MCF 10A (cell line): ENCODE measurements around the gene GGT6. TPM values are rescaled to one million over a fixed set of nuclear protein-coding genes. Genes with fewer than 3 reads are reported as not detected.

Experiments used
- BruUV-seq: library from RNA; stranded (reverse); fragments of 400-500 nt; replicated peaks from 2 replicates; lab custom pipeline; 2021; lab: Mats Ljungman, UMichigan
- CTCF ChIA-PET: fragments of 300-600 bp; sonication (Branson Sonifier 250); formaldehyde crosslinking; extraction: SDS; loops from one replicate; lab custom pipeline; 2021; ENCODE audit warnings: antibody characterized with exemption, inconsistent platforms; lab: Yijun Ruan, JAX
- POLR2A ChIA-PET: fragments of 300-600, 350-650 bp; sonication (Branson Sonifier 250); formaldehyde crosslinking; extraction: SDS; loops from one replicate; lab custom pipeline; 2020; ENCODE audit warnings: antibody characterized with exemption, inconsistent platforms; lab: Yijun Ruan, JAX
- DNase-seq: peaks from one replicate; pipeline ENCODE4 v3.0.0-alpha.2; 2018; ENCODE audit not compliant: unreplicated experiment
- H3K27ac Mint-ChIP-seq: one replicate; pipeline ENCODE4 v1.8.0; 2022; ENCODE audit warnings: mild to moderate bottlenecking, low read depth, mixed read lengths; ENCODE audit not compliant: unreplicated experiment
- H3K27me3 Mint-ChIP-seq: one replicate; pipeline ENCODE4 v1.8.0; 2022; ENCODE audit warnings: mixed read lengths; ENCODE audit not compliant: insufficient read depth, unreplicated experiment
- H3K36me3 Mint-ChIP-seq: one replicate; pipeline ENCODE4 v1.8.0; 2022; ENCODE audit warnings: mild to moderate bottlenecking, moderate library complexity, mixed read lengths; ENCODE audit not compliant: insufficient read depth, unreplicated experiment
- H3K4me1 Mint-ChIP-seq: one replicate; pipeline ENCODE4 v1.8.0; 2022; ENCODE audit warnings: mixed read lengths; ENCODE audit not compliant: insufficient read depth, unreplicated experiment
- H3K4me3 Mint-ChIP-seq: one replicate; pipeline ENCODE4 v1.8.0; 2022; ENCODE audit warnings: mild to moderate bottlenecking, moderate library complexity, mixed read lengths; ENCODE audit not compliant: unreplicated experiment
- H3K9me3 Mint-ChIP-seq: one replicate; pipeline ENCODE4 v1.8.0; 2022; ENCODE audit warnings: mixed read lengths; ENCODE audit not compliant: unreplicated experiment
- intact Hi-C: fragments of 100-400 bp; cut with micrococcal nuclease; formaldehyde crosslinking; loops from 2 replicates; pipeline ENCODE4 v1.14.1; 2022
- total RNA-seq: library from RNA; stranded (reverse); gene quantifications from 2 replicates; pipeline ENCODE4 v1.2.3, GENCODE V29; 2022
- TF ChIP-seq, protein P1 (sequence below): fragments of 200-600 bp; IDR thresholded peaks from one replicate; pipeline ENCODE4 v1.8.0; 2022; ENCODE audit warnings: antibody characterized with exemption, mild to moderate bottlenecking; ENCODE audit not compliant: unreplicated experiment

The GGT6 gene
- total RNA-seq, 1 experiment from 2014 or later, result not detected

GRCh38 chr17:4550534-4551039, 9.8 kb downstream of the GGT6 start:
- Mint-ChIP-seq H3K36me3 (peaks cover 84% of the 10 kb centered on the region), H3K4me3 (no peak overlapping the region), H3K27ac (no peak overlapping the region), H3K9me3 (no peaks in the 10 kb centered on the region), H3K4me1 (peaks cover under 1% of the 10 kb centered on the region), H3K27me3 (no peaks in the 10 kb centered on the region)
- TF ChIP-seq, protein P1, sequence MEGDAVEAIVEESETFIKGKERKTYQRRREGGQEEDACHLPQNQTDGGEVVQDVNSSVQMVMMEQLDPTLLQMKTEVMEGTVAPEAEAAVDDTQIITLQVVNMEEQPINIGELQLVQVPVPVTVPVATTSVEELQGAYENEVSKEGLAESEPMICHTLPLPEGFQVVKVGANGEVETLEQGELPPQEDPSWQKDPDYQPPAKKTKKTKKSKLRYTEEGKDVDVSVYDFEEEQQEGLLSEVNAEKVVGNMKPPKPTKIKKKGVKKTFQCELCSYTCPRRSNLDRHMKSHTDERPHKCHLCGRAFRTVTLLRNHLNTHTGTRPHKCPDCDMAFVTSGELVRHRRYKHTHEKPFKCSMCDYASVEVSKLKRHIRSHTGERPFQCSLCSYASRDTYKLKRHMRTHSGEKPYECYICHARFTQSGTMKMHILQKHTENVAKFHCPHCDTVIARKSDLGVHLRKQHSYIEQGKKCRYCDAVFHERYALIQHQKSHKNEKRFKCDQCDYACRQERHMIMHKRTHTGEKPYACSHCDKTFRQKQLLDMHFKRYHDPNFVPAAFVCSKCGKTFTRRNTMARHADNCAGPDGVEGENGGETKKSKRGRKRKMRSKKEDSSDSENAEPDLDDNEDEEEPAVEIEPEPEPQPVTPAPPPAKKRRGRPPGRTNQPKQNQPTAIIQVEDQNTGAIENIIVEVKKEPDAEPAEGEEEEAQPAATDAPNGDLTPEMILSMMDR, result no peak
- CTCF ChIA-PET, result interaction anchor here (1.2 to 1.6 kb wide), 2 partner anchors 17 to 130 kb away, joined by 3 to 4 read pairs; no protein-coding TSS in a partner anchor
- POLR2A ChIA-PET, result no interaction called here
- BruUV-seq, result no TSS peak
- intact Hi-C loops, result no loop called here
- no peak for DNase-seq

DNA sequence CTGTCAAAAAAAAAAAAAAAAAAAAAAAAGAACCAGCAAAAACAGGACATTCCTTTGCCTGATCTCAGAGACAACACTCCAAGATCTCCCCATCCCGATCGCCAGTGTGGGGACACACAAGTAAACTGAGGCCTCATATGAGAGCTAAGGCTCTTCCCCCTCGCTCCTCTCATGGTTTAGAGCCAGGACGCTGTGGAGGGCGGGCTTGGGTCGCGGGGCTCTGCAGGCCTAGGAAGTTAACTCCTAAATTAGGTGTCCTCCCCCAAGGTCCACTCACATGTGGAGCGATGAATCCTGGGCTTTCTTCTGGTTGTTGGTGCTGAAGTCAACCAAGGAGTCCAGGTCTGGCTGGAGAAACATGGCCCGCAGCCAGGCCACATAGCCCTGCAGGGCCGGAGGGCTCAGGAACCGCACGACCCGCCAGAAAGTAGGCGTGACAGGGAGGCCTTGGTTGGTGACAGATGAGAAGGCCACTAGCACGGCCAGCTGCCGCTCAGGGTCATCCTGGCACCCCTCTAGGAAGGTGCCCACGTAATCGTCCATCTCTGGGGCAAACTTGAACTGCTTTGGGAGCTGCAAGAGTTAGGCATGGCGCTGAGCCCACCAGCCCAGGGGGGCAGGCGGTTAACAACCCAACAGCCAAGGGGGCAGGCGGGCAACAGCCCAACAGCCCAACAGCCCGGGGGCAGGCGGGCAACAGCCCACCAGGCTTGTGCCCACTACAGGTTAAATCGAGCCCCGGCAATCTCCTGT, 10.4 kb downstream of the GGT6 start:
- Mint-ChIP-seq H3K9me3 (no peaks in the 10 kb centered on the region), H3K27ac (no peak overlapping the region), H3K36me3 (peaks cover 87% of the 10 kb centered on the region), H3K27me3 (no peaks in the 10 kb centered on the region), H3K4me1 (no peaks in the 10 kb centered on the region), H3K4me3 (no peak overlapping the region)
- intact Hi-C loops, result no loop called here
- no peak for DNase-seq
- TF ChIP-seq, protein P1, result no peak
- ChIA-PET POLR2A (interaction anchor here (0.5 kb wide), 1 partner anchor 133 kb away, joined by 3 read pairs; no protein-coding TSS in a partner anchor), CTCF (interaction anchor here (0.6 to 0.7 kb wide), 2 partner anchors 16 to 98 kb away, joined by 3 read pairs; no protein-coding TSS in a partner anchor)
- BruUV-seq, result no TSS peak

GRCh38 chr17:4548721-4549531, 11.5 kb downstream of the GGT6 start:
- peaks cover 78% of the 10 kb centered on the region for H3K36me3 Mint-ChIP-seq
- no peak overlapping the region for H3K27ac Mint-ChIP-seq
- ChIA-PET CTCF (interaction anchor here (0.7 kb wide), 1 partner anchor 97 kb away, joined by 3 read pairs; no protein-coding TSS in a partner anchor), POLR2A (no interaction called here)
- no peaks in the 10 kb centered on the region for H3K27me3 Mint-ChIP-seq
- BruUV-seq, result no TSS peak
- H3K4me3 Mint-ChIP-seq, result no peak overlapping the region
- no peak for DNase-seq
- no peaks in the 10 kb centered on the region for H3K4me1 Mint-ChIP-seq
- TF ChIP-seq, protein P1, result no peak
- H3K9me3 Mint-ChIP-seq, result no peaks in the 10 kb centered on the region
- intact Hi-C loops, result no loop called here

GRCh38 chr17:4548061-4548461, 12.3 kb downstream of the GGT6 start:
- Mint-ChIP-seq H3K36me3 (peaks cover 76% of the 10 kb centered on the region), H3K4me1 (no peaks in the 10 kb centered on the region), H3K27ac (no peak overlapping the region), H3K9me3 (no peaks in the 10 kb centered on the region), H3K4me3 (no peak overlapping the region), H3K27me3 (no peaks in the 10 kb centered on the region)
- ChIA-PET CTCF (interaction anchor here (1.1 kb wide), 1 partner anchor 124 kb away, joined by 3 read pairs; no protein-coding TSS in a partner anchor), POLR2A (no interaction called here)
- BruUV-seq, result no TSS peak
- DNase-seq, result no peak
- TF ChIP-seq, protein P1, result no peak
- intact Hi-C loops, result no loop called here
